H1 (cell line): ENCODE measurements around the gene LPCAT1. TPM values are rescaled to one million over a fixed set of nuclear protein-coding genes. Genes with fewer than 3 reads are reported as not detected.

Experiments used
- CTCF ChIA-PET: fragments of 300-600 bp; sonication (Branson Sonifier 250); formaldehyde crosslinking; loops from one replicate; lab custom pipeline; 2021; ENCODE audit not compliant: partially characterized antibody; lab: Charles Lee
- POLR2A ChIA-PET: fragments of 300-600 bp; sonication (Branson Sonifier 250); formaldehyde crosslinking; loops from one replicate; lab custom pipeline; 2021; ENCODE audit warnings: inconsistent platforms; ENCODE audit not compliant: partially characterized antibody; lab: Charles Lee
- DNase-seq, 2 experiments: peaks; one replicate each; pipeline versions ENCODE4 v3.0.0 to v3.0.0-alpha.2; 2010 to 2022; ENCODE audit warnings: low spot score in 2 of 2, low read depth in 1 of 2, mixed read lengths in 1 of 2
- FAIRE-seq: peaks from 2 replicates; lab custom pipeline; 2011; peaks lifted over from hg19 to GRCh38; lab: Jason Lieb, UNC
- H2AFZ ChIP-seq: 2 replicates; pipeline ENCODE4 v1.8.1; 2012; ENCODE audit warnings: low read length, inconsistent platforms
- H2AK5ac ChIP-seq: 2 replicates; pipeline ENCODE4 v1.6.1; 2013; ENCODE audit warnings: low read depth, low read length
- H2BK120ac ChIP-seq: replicated peaks from 2 replicates; pipeline ENCODE3; 2013; ENCODE audit warnings: low read depth, low read length, inconsistent platforms
- H2BK12ac ChIP-seq: 2 replicates; pipeline ENCODE4 v1.6.1; 2013; ENCODE audit warnings: low read depth, low read length
- H2BK15ac ChIP-seq: 2 replicates; pipeline ENCODE4 v1.6.1; 2013; ENCODE audit warnings: low read length
- H2BK20ac ChIP-seq: 2 replicates; pipeline ENCODE4 v1.6.1; 2013; ENCODE audit warnings: low read length
- H2BK5ac ChIP-seq: 2 replicates; pipeline ENCODE4 v1.6.1; 2013; ENCODE audit warnings: low read depth, low read length
- H3K14ac ChIP-seq: 2 replicates; pipeline ENCODE4 v1.6.1; 2013; ENCODE audit warnings: inconsistent platforms; ENCODE audit not compliant: insufficient read length
- H3K18ac ChIP-seq: 2 replicates; pipeline ENCODE4 v1.6.1; 2013; ENCODE audit warnings: low read length; ENCODE audit errors: extremely low read depth
- H3K23ac ChIP-seq: 2 replicates; pipeline ENCODE4 v1.6.1; 2013; ENCODE audit warnings: inconsistent platforms; ENCODE audit not compliant: insufficient read length
- H3K23me2 ChIP-seq: 2 replicates; pipeline ENCODE4 v1.6.1; 2013; ENCODE audit warnings: low read depth, low read length
- H3K27ac ChIP-seq: 2 replicates; pipeline ENCODE4 v1.6.1; 2011; ENCODE audit warnings: low read depth, low read length, inconsistent platforms
- H3K27me3 ChIP-seq, 4 experiments: replicated peaks in 1 of 4; 1 replicate in 1 of 4; 2 replicates in 3 of 4; pipeline versions ENCODE4 v1.6.1 to v1.8.1; 2011 to 2013; ENCODE audit warnings: low read length in 3 of 4, mild to moderate bottlenecking in 3 of 4, inconsistent platforms in 2 of 4, mixed read lengths in 2 of 4, moderate library complexity in 1 of 4; ENCODE audit not compliant: control insufficient read depth in 3 of 4, insufficient read depth in 3 of 4; ENCODE audit errors: extremely low read depth in 1 of 4
- H3K36me3 ChIP-seq, 4 experiments: 2 replicates each; pipeline versions ENCODE4 v1.6.1 to v1.8.1; 2011 to 2013; ENCODE audit warnings: mild to moderate bottlenecking in 4 of 4, low read length in 3 of 4, moderate library complexity in 2 of 4, control low read depth in 1 of 4, inconsistent platforms in 1 of 4; ENCODE audit not compliant: insufficient read depth in 4 of 4, control insufficient read depth in 2 of 4
- H3K4ac ChIP-seq: replicated peaks from 2 replicates; pipeline ENCODE3; 2013; ENCODE audit warnings: low read length, low read depth, mixed read lengths, inconsistent platforms; ENCODE audit not compliant: insufficient read length
- H3K4me1 ChIP-seq, 4 experiments: replicated peaks in 1 of 4; 1 replicate in 1 of 4; 2 replicates in 3 of 4; pipeline versions ENCODE4 v1.6.1 to v1.8.1; 2011 to 2013; ENCODE audit warnings: low read length in 3 of 4, inconsistent platforms in 2 of 4, mixed read lengths in 1 of 4; ENCODE audit not compliant: insufficient read depth in 4 of 4, control insufficient read depth in 3 of 4
- H3K4me2 ChIP-seq, 2 experiments: 2 replicates each; pipeline versions ENCODE4 v1.6.1 to v1.8.1; 2011 to 2013; ENCODE audit warnings: low read depth in 2 of 2, low read length in 2 of 2, control low read depth in 1 of 2, inconsistent platforms in 1 of 2, mild to moderate bottlenecking in 1 of 2; ENCODE audit not compliant: insufficient read depth in 1 of 2
- H3K4me3 ChIP-seq, 4 experiments: fragments of 200-600, 300-600 bp in 1 of 4; sonication (generic), shearing (Covaris generic), sonication (Bioruptor Twin) in 1 of 4; 2 replicates each; pipeline versions ENCODE4 v1.5.1 to v1.8.1; 2011 to 2016; ENCODE audit warnings: low read length in 4 of 4, low read depth in 3 of 4, control low read depth in 2 of 4, inconsistent platforms in 2 of 4, mild to moderate bottlenecking in 2 of 4, mixed read lengths in 1 of 4, moderate library complexity in 1 of 4; ENCODE audit not compliant: insufficient read depth in 2 of 4; ENCODE audit errors: extremely low read depth in 1 of 4
- H3K56ac ChIP-seq: replicated peaks from 2 replicates; pipeline ENCODE3; 2013; ENCODE audit warnings: low read depth, mild to moderate bottlenecking, mixed read lengths, low read length, inconsistent platforms; ENCODE audit not compliant: insufficient read length
- H3K79me1 ChIP-seq: 2 replicates; pipeline ENCODE4 v1.6.1; 2013; ENCODE audit warnings: low read depth, low read length, control low read depth
- H3K79me2 ChIP-seq, 2 experiments: 2 replicates each; pipeline versions ENCODE4 v1.6.1 to v1.8.1; 2012 to 2013; ENCODE audit warnings: low read length in 2 of 2, mild to moderate bottlenecking in 2 of 2, inconsistent platforms in 1 of 2; ENCODE audit not compliant: insufficient read depth in 2 of 2, control insufficient read depth in 1 of 2
- H3K9ac ChIP-seq, 4 experiments: replicated peaks in 1 of 4; 1 replicate in 1 of 4; 2 replicates in 3 of 4; pipeline versions ENCODE4 v1.6.1 to v1.8.1; 2011 to 2013; ENCODE audit warnings: low read depth in 3 of 4, low read length in 3 of 4, control low read depth in 2 of 4, mild to moderate bottlenecking in 2 of 4, moderate library complexity in 2 of 4, inconsistent platforms in 1 of 4; ENCODE audit errors: extremely low read depth in 1 of 4
- H3K9me3 ChIP-seq, 2 experiments: 2 replicates each; pipeline versions ENCODE4 v1.6.1 to v1.8.1; 2012 to 2013; ENCODE audit warnings: mild to moderate bottlenecking in 2 of 2, moderate library complexity in 2 of 2, control low read depth in 1 of 2, inconsistent platforms in 1 of 2, low read depth in 1 of 2, low read length in 1 of 2, mixed read lengths in 1 of 2; ENCODE audit not compliant: insufficient read depth in 2 of 2
- H4K20me1 ChIP-seq, 2 experiments: replicated peaks in 1 of 2; 2 replicates each; pipeline versions ENCODE3 to v1.8.1; 2011 to 2013; ENCODE audit warnings: inconsistent platforms in 2 of 2, low read length in 2 of 2, mild to moderate bottlenecking in 1 of 2; ENCODE audit not compliant: insufficient read depth in 2 of 2, control insufficient read depth in 1 of 2
- H4K5ac ChIP-seq: 2 replicates; pipeline ENCODE4 v1.6.1; 2013; ENCODE audit warnings: low read length, low read depth, mixed read lengths, inconsistent platforms; ENCODE audit not compliant: insufficient read length
- H4K8ac ChIP-seq: 2 replicates; pipeline ENCODE4 v1.8.0; 2013; ENCODE audit warnings: mild to moderate bottlenecking, moderate library complexity, low read length, inconsistent platforms; ENCODE audit not compliant: insufficient read depth; ENCODE audit errors: extremely low read depth
- H4K91ac ChIP-seq: replicated peaks from 2 replicates; pipeline ENCODE3; 2013; ENCODE audit warnings: low read length, mixed read lengths, inconsistent platforms; ENCODE audit not compliant: insufficient read length
- ATF3 ChIP-seq: IDR thresholded peaks from 2 replicates; pipeline ENCODE4 v1.6.1; 2011; ENCODE audit warnings: low read depth, mild to moderate bottlenecking, low read length; ENCODE audit not compliant: insufficient read depth
- NANOG ChIP-seq: IDR thresholded peaks from 2 replicates; pipeline ENCODE4 v1.6.1; 2011; ENCODE audit warnings: low read length, low read depth, mild to moderate bottlenecking, inconsistent platforms; ENCODE audit not compliant: insufficient read depth, poor library complexity, severe bottlenecking
- WGBS, 2 experiments: shearing (Covaris generic) in 1 of 2; methylation state at CpG; one replicate each; pipeline versions ENCODE4 v1.1.6 to v1.1.7; 2013 to 2015; ENCODE audit warnings: low lambda C conversion rate in 2 of 2, mixed read lengths in 2 of 2, inconsistent platforms in 1 of 2, low coverage in 1 of 2, missing lambda C conversion rate in 1 of 2; ENCODE audit not compliant: insufficient replicate concordance in 2 of 2, insufficient coverage in 1 of 2, insufficient read length in 1 of 2; ENCODE audit errors: extremely low coverage in 1 of 2, missing lambda C conversion rate in 1 of 2; 5-methylcytosine and 5-hydroxymethylcytosine counted together
- polyA plus RNA-seq, 7 experiments: library from polyadenylated mRNA; depleted of rRNA in 3 of 7; stranded (reverse) in 5 of 7; unstranded in 2 of 7; fragments of >200 nt in 5 of 7; fragments of 200-250 nt in 2 of 7; gene quantifications; 1 replicate in 5 of 7; 2 replicates in 1 of 7; 4 replicates in 1 of 7; pipeline versions ENCODE4 v1.2.1 to v1.2.3, GENCODE V29; 2011 to 2013; ENCODE audit warnings: missing spikeins in 2 of 7, mixed read lengths in 2 of 7
- total RNA-seq: library from RNA; stranded (reverse); fragmentation: NEBNext Ultra II Directional; extraction: Animal tissue kit (Norgen Biotek cat#: 25700); gene quantifications from 2 replicates; pipeline ENCODE4 v1.2.1, GENCODE V29; 2021

The LPCAT1 gene
- total and polyA plus RNA-seq, 2 of the 8 experiments (the other 6 are each of a cell fraction or from before 2014, with no cell fraction given): 107 to 260 TPM

- peaks cover 9 to 35% of the 10 kb centered on the region in 2 experiments for H4K20me1 ChIP-seq
- no peak for TF ChIP-seq NANOG
- no peak for TF ChIP-seq ATF3
- DNase-seq: no peak
- peak overlapping the region; percentile 100 for H3K18ac ChIP-seq
- peak overlapping the region; percentile 97 for H2BK12ac ChIP-seq
- H3K79me2 ChIP-seq: peaks cover 30 to 86% of the 10 kb centered on the region in 2 experiments
- peak overlapping the region; percentile 85 for H3K27ac ChIP-seq
- peak overlapping the region; percentile 88 for H4K8ac ChIP-seq
- H3K27me3 ChIP-seq: no peaks in the 10 kb centered on the region
- H2AFZ ChIP-seq: no peak overlapping the region
- peak overlapping the region; percentile 81 for H2BK120ac ChIP-seq
- H3K36me3 ChIP-seq: peaks cover 6 to 52% (median 15%) of the 10 kb centered on the region in 4 experiments
- WGBS, 2 experiments: 82% methylated on average over 25 of the region's 26 CpGs; no CpG with 5 or more reads in 1 of the 2 experiments
- H2AK5ac ChIP-seq: peak overlapping the region; percentile 94; the same call in 1 of the 2 replicates
- no peak overlapping the region; the same call in 1 of the 2 replicates for H2BK15ac ChIP-seq
- ChIA-PET CTCF (interaction anchor here (0.7 to 4.2 kb wide), 15 partner anchors 8 to 413 kb away, joined by 3 to 34 read pairs (median 3); no protein-coding TSS in a partner anchor), POLR2A (interaction anchor here (0.7 to 3.9 kb wide), 15 partner anchors 7 to 288 kb away, joined by 3 to 54 read pairs (median 4); partner anchors contain the start of gene LPCAT1)
- no peak overlapping the region for H3K23ac ChIP-seq
- H4K5ac ChIP-seq: peak overlapping the region; percentile 92
- H3K9ac ChIP-seq: peak overlapping the region in 2 of 4 experiments; percentile 13 to 55; a peak in 4 of 7 replicates
- peak overlapping the region; percentile 99 for H4K91ac ChIP-seq
- peaks cover 7% of the 10 kb centered on the region; the same call in 1 of the 2 replicates for H3K23me2 ChIP-seq
- no peak overlapping the region for H3K14ac ChIP-seq
- H3K4me1 ChIP-seq: peaks cover 17 to 68% (median 56%) of the 10 kb centered on the region in 4 experiments
- H2BK20ac ChIP-seq: peak overlapping the region; percentile 99
- H3K4me2 ChIP-seq: peak overlapping the region; percentile 48 to 64; a peak in 3 of 4 replicates
- H3K56ac ChIP-seq: peak overlapping the region; percentile 75
- FAIRE-seq: no peak
- peaks cover 21% of the 10 kb centered on the region for H3K79me1 ChIP-seq
- peak overlapping the region; percentile 100 for H2BK5ac ChIP-seq
- no peak overlapping the region for H3K4ac ChIP-seq
- H3K4me3 ChIP-seq: no peak overlapping the region; a peak in 1 of 8 replicates
- no peaks in the 10 kb centered on the region for H3K9me3 ChIP-seq
Observed at GRCh38 chr5:1513326-1514026, 10.3 kb downstream of the LPCAT1 start.
